Activated CD8-positive, alpha-beta memory T cell treated with anti-CD3 and anti-CD28 coated beads for 24 hours (primary cell): ENCODE measurements around the gene SMO.
"Not testable (repeated sequence)": the region's sequence is repeated elsewhere in the genome, so short reads cannot be mapped to it uniquely, and the experiment has no call there.

ENCODE experiments used
- DNase-seq: peaks from one replicate; pipeline ENCODE4 v3.0.0-alpha.2; 2020

The SMO gene

GRCh38 chr7:129245533-129245932 is 57.1 kb downstream of the SMO start:
- no peak for DNase-seq

DNA sequence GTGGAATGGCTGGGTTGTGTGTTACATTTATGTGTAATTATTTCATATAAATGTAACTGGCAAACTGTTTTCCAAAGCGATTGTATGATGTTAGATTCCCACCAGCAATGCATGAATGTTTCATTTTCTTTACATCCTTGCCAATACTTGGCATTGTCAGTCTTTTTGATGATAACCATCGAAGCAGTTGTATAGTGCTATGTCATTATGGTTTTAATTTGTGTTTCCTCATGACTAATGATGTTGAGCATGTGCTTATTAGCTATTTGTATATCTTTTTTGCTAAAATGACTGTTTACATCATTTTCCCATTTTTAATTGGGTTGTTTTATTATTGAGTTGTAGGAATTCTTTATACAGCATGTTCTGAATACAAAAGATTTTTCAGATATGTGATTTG is 58.7 kb downstream of the SMO start:
- DNase-seq = no peak

GRCh38 chr7:129252128-129252527 is 63.7 kb downstream of the SMO start:
- no peak for DNase-seq

DNA sequence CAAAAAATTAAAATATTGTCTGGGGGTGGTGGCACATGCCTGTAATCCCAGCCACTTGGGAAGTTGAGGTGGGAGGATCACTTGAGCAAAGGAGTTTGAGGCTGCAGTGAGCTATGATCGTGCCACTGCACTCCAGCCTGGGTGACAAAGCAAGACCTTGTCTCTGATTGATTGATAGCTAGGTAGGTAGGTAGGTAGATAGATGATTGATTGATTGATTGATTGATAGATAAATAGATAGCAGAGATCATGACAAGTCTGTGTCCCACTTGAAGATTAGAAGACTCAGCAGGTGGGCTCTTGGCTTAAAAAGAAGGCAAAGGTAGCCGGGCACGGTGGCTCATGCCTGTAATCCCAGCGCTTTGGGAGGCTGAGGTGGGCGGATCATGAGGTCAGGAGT is 64.2 kb downstream of the SMO start:
- DNase-seq = not testable (repeated sequence)

DNA sequence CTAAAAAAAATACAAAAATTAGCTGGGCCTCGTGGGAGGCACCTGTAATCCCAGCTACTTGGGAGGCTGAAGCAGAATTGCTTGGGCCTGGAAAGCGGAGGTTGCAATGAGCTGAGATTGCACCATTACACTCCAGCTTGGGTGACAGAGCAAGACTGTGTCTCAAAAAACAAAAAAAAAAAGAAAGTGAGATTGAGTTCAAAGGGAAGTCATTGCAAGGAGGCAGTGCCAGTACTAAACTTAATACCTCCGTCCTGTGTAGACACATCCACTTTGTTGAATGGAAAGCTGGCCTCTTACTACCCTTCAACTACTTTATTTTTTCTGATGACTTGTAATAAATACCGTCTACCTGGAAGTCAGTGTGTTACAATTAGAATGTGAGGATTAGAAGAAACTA is 67.4 kb downstream of the SMO start:
- no peak for DNase-seq

- DNase-seq = no peak
Measured at GRCh38 chr7:129256221-129256620, 67.8 kb downstream of the SMO start.

DNA sequence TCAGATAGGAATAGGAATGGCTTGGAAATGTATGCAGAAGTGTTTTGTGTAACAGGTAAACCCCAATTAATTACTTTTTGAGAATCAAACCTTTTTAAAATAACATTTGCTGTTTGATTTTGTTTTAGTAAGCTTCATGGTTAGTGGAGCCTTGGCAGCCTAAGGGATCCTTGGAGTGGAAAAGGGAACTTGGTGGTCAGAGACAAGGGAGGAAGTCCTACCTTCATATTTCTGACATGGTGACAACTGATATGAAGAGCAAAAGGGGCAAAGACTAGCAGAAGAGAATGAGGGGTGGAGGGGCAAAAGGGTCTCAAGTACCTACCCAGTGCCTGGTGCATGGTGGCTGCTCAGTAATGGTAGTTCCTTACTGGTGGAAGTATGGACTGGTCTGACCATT is 68.7 kb downstream of the SMO start:
- no peak for DNase-seq

GRCh38 chr7:129258649-129259389 is 70.4 kb downstream of the SMO start:
- DNase-seq = no peak

- DNase-seq = no peak
Measured at GRCh38 chr7:129262324-129262723, 73.9 kb downstream of the SMO start.
